HG03045 (cell line): ENCODE results near the gene RAN.
A peak's percentile ranks its signal among the peaks of the same experiment; 100 is the strongest.
"Not testable (repeated sequence)": the region's sequence is repeated elsewhere in the genome, so short reads cannot be mapped to it uniquely, and the experiment has no call there.

Experiments used
- ATAC-seq: cut with Tn5 transposase; IDR thresholded peaks from one replicate; pipeline ENCODE4 v1.9.1; 2021; ENCODE audit warnings: mild to moderate bottlenecking, moderate library complexity; ENCODE audit not compliant: unreplicated experiment

RAN gene

GRCh38 chr12:130849561-130850417 is 22.1 kb upstream of the RAN start:
- no peak for ATAC-seq

GRCh38 chr12:130850418-130851021 is 21.3 kb upstream of the RAN start:
- no peak for ATAC-seq

DNA sequence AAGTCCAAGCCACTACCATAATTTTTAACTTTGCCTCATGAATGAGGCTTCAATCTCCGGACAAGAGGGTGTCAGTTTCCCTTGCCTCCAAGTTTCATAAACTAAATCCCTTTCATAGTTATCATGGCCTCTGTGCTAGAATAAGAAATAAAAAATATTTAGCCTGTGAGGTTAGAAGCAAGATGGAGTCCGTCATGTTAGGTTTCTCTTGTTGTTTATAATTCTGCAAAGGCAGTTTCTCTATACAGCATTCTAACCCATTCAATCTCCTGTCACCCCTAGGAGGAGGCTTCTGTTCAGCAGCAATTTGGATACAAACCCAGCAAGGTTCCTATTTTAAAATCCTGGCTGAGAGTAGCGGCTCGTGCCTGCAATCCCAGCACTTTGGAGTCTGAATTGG is 15.8 kb upstream of the RAN start:
- no peak for ATAC-seq

DNA sequence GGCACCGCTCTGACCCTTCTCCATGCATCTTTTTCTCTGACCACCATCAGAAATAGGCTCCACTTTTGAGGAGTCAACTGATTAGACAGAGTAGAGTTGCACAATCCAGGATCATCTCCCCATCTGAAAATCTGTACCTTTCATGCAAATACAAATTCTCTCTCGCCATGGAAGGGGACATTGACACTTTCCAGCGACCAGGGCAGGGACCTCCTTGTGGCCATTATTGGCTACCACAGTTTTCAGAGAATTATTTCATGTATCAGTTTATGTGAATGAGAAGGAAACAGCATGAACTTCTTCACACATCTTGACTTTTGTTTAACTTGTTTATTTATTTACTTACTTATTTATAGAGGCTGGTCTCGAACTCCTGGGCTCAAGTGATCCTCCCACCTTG is 13.8 kb upstream of the RAN start:
- no peak for ATAC-seq

GRCh38 chr12:130859161-130859560 is 12.7 kb upstream of the RAN start:
- no peak for ATAC-seq

DNA sequence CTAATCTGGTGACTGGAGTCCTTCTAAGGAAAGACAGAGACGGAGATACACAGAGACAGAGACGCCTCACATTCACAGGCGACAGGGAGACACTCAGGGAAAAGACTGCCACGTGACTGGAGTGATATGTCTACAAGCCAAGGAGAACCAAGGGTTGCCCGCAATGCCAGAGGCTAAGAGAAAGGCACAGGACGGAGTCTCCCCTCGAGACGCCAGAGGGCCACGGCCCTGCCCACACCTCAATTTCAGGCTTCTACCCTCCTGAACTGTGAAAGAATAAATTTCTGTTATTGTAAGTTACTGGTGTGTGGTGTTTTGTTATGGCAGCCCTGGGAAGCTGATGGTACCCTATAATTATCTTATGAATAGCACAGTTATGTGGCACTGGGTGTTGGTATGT is 11.6 kb upstream of the RAN start:
- ATAC-seq: no peak

DNA sequence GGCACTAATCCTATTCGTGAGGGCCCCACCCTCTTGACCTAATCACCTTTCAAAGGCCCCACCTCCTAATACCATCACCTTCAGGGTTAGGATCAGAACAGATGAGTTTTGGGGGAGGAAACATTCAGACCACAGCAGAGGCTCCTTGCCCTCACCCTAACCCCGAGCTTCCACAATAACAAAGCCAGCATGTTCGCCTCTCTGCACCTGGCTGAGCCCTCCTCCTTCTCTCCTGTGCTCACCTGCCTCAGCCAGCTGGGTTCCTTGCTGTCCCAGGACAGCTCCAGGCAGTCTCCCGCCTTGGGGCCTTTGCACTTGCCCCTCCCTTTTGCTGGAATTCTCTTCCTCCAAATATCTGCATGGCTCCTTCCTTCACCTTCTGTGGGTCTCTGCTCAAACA is 9.7 kb upstream of the RAN start:
- ATAC-seq: no peak

DNA sequence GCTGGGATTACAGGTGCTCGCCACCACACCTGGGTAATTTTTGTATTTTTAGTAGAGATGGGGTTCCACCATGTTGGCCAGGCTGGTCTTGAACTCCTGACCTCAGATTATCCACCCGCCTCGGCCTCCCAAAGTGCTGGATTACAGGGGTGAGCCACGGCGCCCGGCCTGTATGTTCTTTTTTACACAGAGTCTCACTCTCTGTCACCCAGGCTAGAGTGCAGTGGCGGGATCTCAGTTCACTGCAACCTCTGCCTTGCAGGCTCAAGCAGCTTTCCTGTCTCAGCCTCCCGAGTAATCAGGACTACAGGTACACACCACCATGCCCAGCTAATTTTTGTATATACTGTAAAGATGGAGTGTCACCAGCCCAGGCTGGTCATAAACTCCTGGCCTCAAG is 9.1 kb upstream of the RAN start:
- not testable (repeated sequence) for ATAC-seq

DNA sequence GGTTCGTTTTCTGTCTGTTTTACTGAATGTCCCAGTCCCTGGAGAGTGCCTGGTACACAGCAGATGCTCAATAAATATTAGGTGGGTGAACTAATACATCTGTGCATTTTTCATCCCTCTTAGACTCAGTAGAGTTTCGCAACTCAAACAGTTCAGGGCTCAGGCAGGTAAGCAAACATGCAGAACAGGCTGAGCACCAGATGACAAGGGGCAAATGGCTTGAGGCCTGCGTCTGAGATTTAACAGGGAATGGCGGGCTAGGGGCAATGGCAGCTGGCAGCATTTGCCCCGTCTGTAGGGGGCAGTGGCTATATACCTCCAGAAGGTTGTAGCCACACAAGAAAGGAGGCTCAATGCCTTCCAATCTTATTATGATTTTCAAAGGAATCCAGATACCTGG is 8.6 kb upstream of the RAN start:
- ATAC-seq: no peak

DNA sequence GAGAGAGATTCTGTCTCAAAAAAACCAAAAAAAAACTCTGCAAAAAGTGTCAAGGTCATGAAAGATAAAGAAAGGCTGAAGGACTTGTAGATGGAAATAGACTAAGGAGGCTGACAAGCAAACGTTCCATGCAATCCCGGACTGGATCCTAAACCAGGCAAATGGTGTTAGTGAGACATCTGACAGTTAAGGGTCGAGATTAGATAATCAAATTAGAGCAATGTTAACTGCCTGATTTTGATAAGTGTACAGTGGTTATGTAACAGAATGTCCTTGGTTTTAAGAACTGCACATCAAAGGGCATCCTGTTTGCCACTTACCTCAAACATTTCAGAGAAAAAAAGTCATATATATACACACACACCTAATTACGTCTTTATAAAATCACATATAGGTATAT is 3.5 kb upstream of the RAN start:
- ATAC-seq: no peak

- ATAC-seq: peak; percentile 50
Observed at GRCh38 chr12:130870442-130871285, 1.2 kb upstream of the RAN start.

- ATAC-seq: peak; percentile 36
Observed at GRCh38 chr12:130872179-130873096, 572 bp downstream of the RAN start.

DNA sequence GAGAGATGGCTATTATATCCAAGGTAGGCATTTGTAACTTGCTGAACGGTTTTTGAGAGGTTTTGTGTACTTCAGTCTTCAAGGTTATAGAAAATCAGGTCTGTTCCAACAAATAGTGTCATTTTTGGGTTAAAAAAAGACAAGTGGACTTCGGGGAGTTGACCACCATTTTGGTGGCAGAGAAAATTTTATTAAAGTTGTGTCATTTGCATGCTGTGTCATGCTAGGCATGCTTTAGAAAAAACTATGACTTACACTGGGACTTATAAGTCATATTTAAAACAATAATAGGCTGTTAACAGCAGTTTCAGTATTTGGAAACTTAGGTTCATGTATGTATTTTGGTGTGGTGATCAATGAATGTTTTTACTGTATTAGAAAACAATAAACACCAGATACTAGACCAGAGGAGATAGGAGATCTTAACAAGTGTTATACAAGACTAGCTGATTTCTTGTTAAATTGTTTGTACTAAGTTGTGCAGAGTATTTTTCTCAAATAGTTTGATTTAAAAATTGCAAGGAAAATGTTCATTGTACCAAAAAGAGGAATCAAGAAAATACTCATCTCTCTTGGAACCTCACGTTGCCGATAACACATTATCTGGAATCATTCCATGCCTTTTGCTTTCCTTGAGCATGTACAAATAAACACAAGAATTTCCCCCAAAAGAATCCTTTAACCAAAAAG is 1.4 kb downstream of the RAN start:
- ATAC-seq: no peak

DNA sequence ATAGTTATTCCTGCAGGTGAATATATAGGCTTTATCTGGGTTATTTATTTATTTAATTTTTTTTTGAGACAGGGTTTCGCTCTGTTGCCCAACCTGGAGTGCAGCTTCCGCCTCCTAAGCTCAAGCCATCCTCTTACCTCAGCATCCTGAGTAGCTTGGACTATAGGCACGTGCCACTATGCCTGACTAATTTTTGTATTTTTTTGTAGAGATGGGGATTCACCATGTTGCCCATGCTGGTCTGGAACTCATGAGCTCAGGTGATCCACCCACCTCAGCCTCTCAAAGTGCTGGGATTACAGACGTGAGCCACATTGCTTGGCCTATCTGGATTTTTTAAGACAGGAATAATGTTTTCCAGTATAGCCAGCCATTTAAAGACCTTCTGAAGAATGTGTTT is 2.0 kb downstream of the RAN start:
- ATAC-seq: no peak

DNA sequence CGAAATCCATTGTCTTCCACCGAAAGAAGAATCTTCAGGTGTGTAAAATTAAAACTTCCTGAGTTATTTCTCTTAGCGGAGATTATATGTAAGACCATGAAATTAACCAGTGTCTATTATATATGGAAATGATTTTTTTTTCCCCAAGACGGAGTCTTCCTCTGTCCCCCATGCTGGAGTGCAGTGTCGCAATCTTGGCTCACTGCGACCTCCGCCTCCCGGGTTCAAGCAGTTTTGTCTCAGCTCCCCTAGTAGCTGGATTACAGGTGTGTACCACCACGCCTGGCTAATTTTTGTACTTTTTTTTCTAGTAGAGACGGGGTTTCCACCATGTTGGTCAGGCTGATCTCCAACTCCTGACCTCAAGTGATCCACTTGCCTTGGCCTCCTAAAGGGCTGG is 2.8 kb downstream of the RAN start:
- ATAC-seq: no peak

DNA sequence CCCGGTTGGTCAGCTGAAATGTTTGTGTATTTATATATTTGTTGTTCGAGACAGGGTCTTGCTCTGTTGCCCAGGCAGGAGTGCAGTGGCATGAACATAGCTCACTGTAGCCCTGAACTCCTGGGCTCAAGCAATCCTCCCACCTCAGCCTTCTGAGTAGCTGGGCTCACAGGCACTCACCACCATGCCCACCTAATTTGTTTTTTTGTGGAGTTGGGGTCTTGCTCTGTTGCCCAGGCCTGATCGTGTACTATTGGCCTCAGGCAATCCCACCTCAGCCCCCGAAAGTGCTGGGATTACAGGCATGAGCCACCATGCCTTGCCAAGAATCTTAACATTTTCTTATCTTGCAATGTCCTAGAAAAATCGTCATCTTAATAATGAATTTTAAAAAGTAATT is 3.3 kb downstream of the RAN start:
- no peak for ATAC-seq

DNA sequence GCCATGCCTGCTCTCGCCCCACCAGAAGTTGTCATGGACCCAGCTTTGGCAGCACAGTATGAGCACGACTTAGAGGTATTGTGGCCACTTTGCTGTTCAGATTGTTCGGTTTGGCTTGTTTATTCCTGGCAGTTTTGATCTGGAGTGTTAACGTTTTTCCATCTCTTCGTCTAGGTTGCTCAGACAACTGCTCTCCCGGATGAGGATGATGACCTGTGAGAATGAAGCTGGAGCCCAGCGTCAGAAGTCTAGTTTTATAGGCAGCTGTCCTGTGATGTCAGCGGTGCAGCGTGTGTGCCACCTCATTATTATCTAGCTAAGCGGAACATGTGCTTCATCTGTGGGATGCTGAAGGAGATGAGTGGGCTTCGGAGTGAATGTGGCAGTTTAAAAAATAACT is 3.8 kb downstream of the RAN start:
- not testable (repeated sequence) for ATAC-seq

- ATAC-seq: no peak
Observed at GRCh38 chr12:130876297-130876696, 4.4 kb downstream of the RAN start.

GRCh38 chr12:130876758-130877157 is 4.9 kb downstream of the RAN start:
- ATAC-seq: no peak

- no peak for ATAC-seq
Observed at GRCh38 chr12:130877333-130877732, 5.5 kb downstream of the RAN start.
